ENCODE measurements around the gene LARP4B.

GRCh38 chr10:824946-825345, 106.6 kb downstream of the LARP4B start:
- no peak for TF ChIP-seq GTF2F1 (IDR thresholded peaks at IDR 0.05; ENCODE audit: low read length)
- TF ChIP-seq MYC (CRISPR knock-in tag; IDR thresholded peaks at IDR 0.05; ENCODE audit: borderline replicate concordance) = no peak
- no peak for TF ChIP-seq SMC3 (IDR thresholded peaks at IDR 0.05; ENCODE audit: low read length)
- no peak for TF ChIP-seq ZBTB7A (CRISPR knock-in tag; IDR thresholded peaks at IDR 0.05)
- no peak for TF ChIP-seq KDM6A (CRISPR knock-in tag; IDR thresholded peaks at IDR 0.05; ENCODE audit: low read depth)
- TF ChIP-seq PRDM4 (CRISPR knock-in tag; IDR thresholded peaks at IDR 0.05; ENCODE audit: borderline replicate concordance) = no peak
